Measurements from ENCODE around the gene AGTPBP1.

Gene AGTPBP1

DNA sequence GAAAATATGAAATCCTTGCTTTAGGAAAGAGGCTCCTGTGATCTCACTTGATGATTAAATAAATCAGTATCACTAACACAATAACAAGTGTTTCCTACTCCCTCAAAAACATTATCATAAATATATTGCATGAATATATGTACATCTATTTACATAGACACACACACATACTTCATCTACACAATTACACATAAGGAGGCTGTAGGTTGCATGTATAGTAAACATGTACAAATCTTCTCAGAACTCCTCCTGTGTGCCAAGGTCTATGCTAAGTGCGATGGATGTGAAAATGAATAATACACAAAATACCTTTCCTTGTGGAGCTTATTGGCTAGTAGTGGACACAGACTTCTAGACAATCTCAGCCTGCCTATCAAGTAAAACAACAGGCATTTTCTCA lies 239.9 kb downstream of the AGTPBP1 start:
- no peak for DNase-seq (ENCODE audit: low spot score)

- DNase-seq (ENCODE audit: low spot score): no peak
Observed at GRCh38 chr9:85501456-85501855, 240.3 kb downstream of the AGTPBP1 start.

Data from CD4-positive, alpha-beta T cell treated with Interleukin-15 for 4 hours (primary cell).